ENCODE data around the gene KIF27.

DNA sequence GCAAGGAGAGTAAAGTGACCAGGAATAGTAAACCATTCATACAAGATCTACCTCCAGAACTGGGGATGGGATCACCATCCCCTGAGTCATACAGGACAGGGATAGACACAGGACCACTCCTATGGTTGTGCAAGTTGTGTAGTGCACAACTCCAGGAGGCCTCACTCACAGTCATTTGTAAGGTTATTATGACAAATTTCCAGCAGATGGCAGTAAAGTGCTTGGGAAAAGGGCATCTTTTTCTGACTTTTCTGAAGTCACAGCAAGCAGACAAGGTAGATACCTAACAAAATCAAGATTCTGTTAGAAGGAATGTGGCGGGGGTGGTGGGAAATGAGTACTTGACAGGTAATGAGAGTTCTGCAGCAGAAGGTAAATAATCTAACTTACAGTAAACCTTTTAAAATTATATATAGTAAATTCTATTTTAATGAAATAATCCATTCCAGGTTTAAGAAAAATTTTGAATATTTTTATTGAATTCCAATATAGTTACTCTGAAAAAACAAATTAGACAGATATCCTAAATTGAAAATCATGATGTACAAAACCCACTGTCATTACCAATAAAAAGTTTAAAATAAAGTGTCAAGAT is 16.7 kb upstream of the KIF27 start:
- TF ChIP-seq CTCF (IDR thresholded peaks at IDR 0.05) (peak; percentile 36 to 81 (median 68)), POLR2A (IDR thresholded peaks at IDR 0.05) (no peak)
